Right lobe of liver (tissue), 6 donors: ENCODE results near the gene YDJC. TPM values are rescaled to one million over a fixed set of nuclear protein-coding genes. Genes with fewer than 3 reads are reported as not detected.

Source experiments
- ATAC-seq, 4 donors: fragments of 200-7000 bp; cut with Tn5 transposase; one replicate each; pipeline ENCODE4 v1.9.1; 2020; ENCODE audit warnings: mild to moderate bottlenecking in 4 of 4, moderate library complexity in 4 of 4
- DNase-seq, 3 donors: peaks; one replicate each; pipeline ENCODE4 v3.0.0-alpha.2; 2020
- H3K27ac ChIP-seq, 3 donors: fragments of 200-600 bp; one replicate each; pipeline ENCODE4 v1.8.0; 2022
- H3K27me3 ChIP-seq, 2 donors: fragments of 200-600 bp; one replicate each; pipeline ENCODE4 v1.8.0; 2022
- H3K36me3 ChIP-seq, 4 donors: fragments of 200-600 bp; sonication (generic) in 1 of 4; one replicate each; pipeline versions ENCODE4 v1.5.1 to v1.8.0; 2017 to 2022; ENCODE audit warnings: control low read depth in 1 of 4
- H3K4me1 ChIP-seq, 4 donors: fragments of 200-600 bp; sonication (generic) in 1 of 4; one replicate each; pipeline versions ENCODE4 v1.5.1 to v1.8.0; 2017 to 2022; ENCODE audit warnings: control low read depth in 1 of 4
- H3K4me3 ChIP-seq, 3 donors: fragments of 200-600 bp; one replicate each; pipeline ENCODE4 v1.8.0; 2022
- H3K9me3 ChIP-seq, 4 donors: fragments of 200-600 bp; sonication (generic) in 1 of 4; one replicate each; pipeline versions ENCODE4 v1.5.1 to v1.8.0; 2017 to 2022; ENCODE audit warnings: control low read depth in 1 of 4
- CTCF ChIP-seq, 4 donors: fragments of 200-600 bp in 3 of 4; fragments of 450-650 bp in 1 of 4; IDR thresholded peaks; one replicate each; pipeline versions ENCODE4 v1.5.1 to v1.8.0; 2016 to 2022; ENCODE audit warnings: antibody characterized with exemption in 4 of 4, mild to moderate bottlenecking in 2 of 4
- POLR2A ChIP-seq: fragments of 450-650 bp; IDR thresholded peaks from one replicate; pipeline ENCODE4 v1.6.1; 2017; ENCODE audit warnings: antibody characterized with exemption, mild to moderate bottlenecking
- WGBS: methylation state at CpG from one replicate; pipeline ENCODE4 v1.1.6; 2018; ENCODE audit warnings: low coverage, low lambda C conversion rate; ENCODE audit not compliant: insufficient coverage; ENCODE audit errors: missing lambda C conversion rate; 5-methylcytosine and 5-hydroxymethylcytosine counted together
- intact Hi-C, 2 donors: fragments of 100-400 bp; cut with DNase I; formaldehyde crosslinking; loops; one replicate each; pipeline versions ENCODE4 v1.11.2 to v1.14.1; 2022
- total RNA-seq, 6 experiments: library from RNA; depleted of rRNA in 2 of 6; stranded (reverse); fragments of >200 nt in 2 of 6; fragmentation: NEBNext Ultra II Directional in 3 of 6; extraction: Animal tissue kit (Norgen Biotek cat#: 25700) in 3 of 6; gene quantifications; one replicate each; pipeline versions ENCODE4 v1.1.0 to v1.2.4, GENCODE V29; 2016 to 2023
- donor health status: DM: no; HTN: yes; CAD: no.
- donor health status: DM: no; HTN: no; CAD: no.
- donor health status: DM: no; HTN: no; CAD: no.
- donor health status: DM: no; HTN: yes; CAD: no.
- donor health status: DM: no; HTN: yes; CAD: no.

The YDJC gene
- total RNA-seq, 6 experiments from 2014 or later: 7.1 to 29.0 (median 7.8) TPM

DNA sequence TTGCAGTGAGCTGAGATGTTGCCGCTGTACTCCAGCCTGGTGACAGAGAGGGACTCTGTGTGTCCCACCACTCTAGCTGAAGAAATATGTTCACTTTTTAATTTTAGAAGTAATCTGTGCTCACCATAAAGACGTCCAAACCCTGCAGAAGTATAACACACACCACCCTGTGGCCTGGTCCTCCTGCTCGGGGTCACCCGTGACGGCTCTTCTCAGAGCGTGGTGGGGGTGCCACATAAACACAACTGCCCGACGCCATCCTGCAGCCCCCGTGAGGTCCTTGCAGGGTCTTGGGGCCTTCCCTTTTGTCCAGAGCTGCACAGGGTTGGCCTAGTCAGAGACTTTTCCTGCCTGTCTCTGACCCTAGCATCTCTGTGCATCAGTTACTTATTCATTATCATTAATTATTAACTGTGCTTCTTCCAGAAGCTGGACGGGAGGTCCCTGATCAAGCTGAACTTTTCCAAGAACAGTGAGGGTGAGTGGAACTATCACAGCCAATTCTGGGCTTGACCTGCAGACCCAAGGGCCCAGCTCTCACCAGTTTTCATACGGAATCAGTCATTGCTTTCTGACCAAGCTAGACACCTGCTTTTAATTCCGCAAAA, 44.9 kb upstream of the YDJC start:
- no peak for TF ChIP-seq POLR2A
- no peak for TF ChIP-seq CTCF (IDR thresholded peaks at IDR 0.05)
- peak overlapping the region in 1 of 3 donors; percentile 8 for H3K27ac ChIP-seq
- H3K4me3 ChIP-seq: no peak overlapping the region
- H3K27me3 ChIP-seq: no peaks in the 10 kb centered on the region
- intact Hi-C loops: no loop called here
- 87% methylated on average over 3 of the region's 12 CpGs for WGBS
- H3K9me3 ChIP-seq: no peaks in the 10 kb centered on the region
- DNase-seq (no peak), ATAC-seq (peak in 2 of 4 donors; percentile 38 to 46)
- H3K36me3 ChIP-seq: peaks cover 0 to 28% (median 8%) of the 10 kb centered on the region in 4 donors
- peaks cover 0 to 33% (median 0%) of the 10 kb centered on the region in 4 donors for H3K4me1 ChIP-seq

DNA sequence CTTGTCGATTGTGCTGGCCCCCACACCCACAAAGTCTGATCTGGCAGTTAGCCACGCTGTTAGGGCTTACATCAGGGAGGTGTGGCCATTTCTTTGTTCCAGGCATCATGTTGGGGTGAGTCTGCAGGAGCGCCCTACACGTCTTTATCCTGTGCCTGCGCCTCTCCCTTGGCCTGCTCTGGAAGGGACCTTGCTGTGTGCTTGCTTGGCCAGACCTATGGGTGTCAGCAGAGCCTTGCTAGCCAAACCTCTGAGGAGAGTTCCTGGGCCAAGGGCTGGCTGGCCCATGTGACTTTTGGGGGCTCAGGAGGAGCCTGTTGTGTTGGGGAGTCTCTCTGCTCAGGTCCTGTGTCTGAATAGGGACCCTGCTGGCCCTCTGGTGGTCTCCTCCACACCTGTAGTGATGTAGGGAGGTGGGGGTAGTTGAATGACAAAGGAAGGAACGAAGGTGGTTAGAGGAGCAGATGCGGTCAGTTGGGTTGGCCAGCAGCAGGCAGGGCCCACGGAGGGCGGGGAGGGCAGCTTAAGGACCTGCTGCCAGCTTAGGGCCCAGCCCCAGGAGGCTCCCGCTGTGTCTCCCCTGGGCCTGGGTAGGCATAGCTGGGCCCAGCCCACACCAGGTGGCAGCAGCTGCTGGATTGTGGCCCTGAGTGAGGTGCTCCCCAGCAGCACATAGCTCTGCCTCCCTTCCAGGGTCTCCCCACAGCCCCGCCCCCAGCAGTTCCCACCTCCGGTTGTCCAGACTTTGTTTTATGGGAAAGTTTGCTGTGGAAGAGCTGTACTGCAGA, 43.9 kb upstream of the YDJC start:
- Histone ChIP-seq H3K27ac (peak overlapping the region in 1 of 3 donors; percentile 13), H3K36me3 (peaks cover 0 to 28% (median 8%) of the 10 kb centered on the region in 4 donors), H3K9me3 (no peaks in the 10 kb centered on the region), H3K4me3 (no peak overlapping the region), H3K27me3 (no peaks in the 10 kb centered on the region), H3K4me1 (peaks cover 0 to 33% (median 0%) of the 10 kb centered on the region in 4 donors)
- DNase-seq (peak in 1 of 3 donors; percentile 37), ATAC-seq (peak in 1 of 4 donors; percentile 28)
- intact Hi-C loops: no loop called here
- WGBS: 84% methylated on average over 7 of the region's 12 CpGs
- TF ChIP-seq POLR2A (no peak), CTCF (IDR thresholded peaks at IDR 0.05) (peak in 1 of 4 donors; percentile 35)

DNA sequence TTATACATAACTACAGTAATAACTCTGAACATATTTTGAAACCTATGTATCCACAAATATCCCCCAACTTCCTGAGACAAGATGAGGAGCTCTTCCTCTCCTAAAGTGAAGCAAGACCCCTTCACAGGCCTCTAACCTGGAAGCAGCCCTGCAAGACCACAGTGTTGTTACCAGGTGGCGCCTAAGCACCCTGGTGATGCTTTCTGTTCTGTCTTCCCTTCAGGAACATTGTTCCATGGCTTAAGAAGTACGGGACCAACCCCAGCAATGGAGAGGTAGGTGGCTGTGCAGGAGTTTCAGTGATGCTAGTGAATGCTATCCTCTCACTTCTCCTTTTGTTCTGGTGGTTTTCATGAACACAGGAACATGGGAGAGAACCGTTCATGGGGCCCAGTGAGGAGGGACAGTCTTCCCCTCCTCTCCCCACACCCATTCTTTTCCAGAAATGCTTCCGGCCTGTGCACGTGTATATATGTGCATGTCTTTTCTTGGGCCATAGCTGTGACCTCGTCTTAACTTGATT, 42.3 kb upstream of the YDJC start:
- ATAC-seq (no peak), DNase-seq (no peak)
- Histone ChIP-seq H3K36me3 (peaks cover 0 to 28% (median 8%) of the 10 kb centered on the region in 4 donors), H3K4me1 (peaks cover 0 to 25% (median 0%) of the 10 kb centered on the region in 4 donors), H3K9me3 (no peaks in the 10 kb centered on the region), H3K27me3 (no peaks in the 10 kb centered on the region), H3K27ac (no peak overlapping the region), H3K4me3 (no peak overlapping the region)
- WGBS: 80% methylated on average over 5 of the region's 6 CpGs
- TF ChIP-seq CTCF (IDR thresholded peaks at IDR 0.05) (no peak), POLR2A (no peak)
- intact Hi-C loops: no loop called here

DNA sequence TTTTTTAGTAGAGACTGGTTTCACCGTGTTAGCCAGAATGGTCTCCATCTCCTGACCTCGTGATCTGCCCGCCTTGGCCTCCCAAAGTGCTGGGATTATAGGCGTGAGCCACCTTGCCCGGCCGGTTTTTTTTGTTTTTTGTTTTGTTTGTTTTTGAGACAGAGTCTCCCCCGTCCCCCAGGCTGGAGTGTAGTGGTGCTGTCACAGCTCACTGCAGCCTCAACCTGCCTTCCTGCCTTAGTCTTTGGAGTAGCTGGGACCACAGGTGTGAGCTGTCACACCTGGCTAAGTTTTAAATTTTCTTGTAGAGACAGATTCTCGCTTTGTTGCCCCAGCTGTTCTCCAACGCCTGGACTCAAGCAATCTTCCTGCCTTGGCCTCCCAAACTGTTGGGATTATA, 39.2 kb upstream of the YDJC start:
- no peaks in the 10 kb centered on the region for H3K9me3 ChIP-seq
- 87% methylated on average over 9 of the region's 9 CpGs for WGBS
- ATAC-seq (no peak), DNase-seq (no peak)
- no peak overlapping the region for H3K27ac ChIP-seq
- intact Hi-C loops: no loop called here
- peaks cover 0 to 28% (median 8%) of the 10 kb centered on the region in 4 donors for H3K36me3 ChIP-seq
- TF ChIP-seq POLR2A: no peak
- TF ChIP-seq CTCF (IDR thresholded peaks at IDR 0.05): no peak
- peaks cover 0 to 11% (median 1%) of the 10 kb centered on the region in 4 donors for H3K4me1 ChIP-seq
- H3K4me3 ChIP-seq: no peak overlapping the region
- no peaks in the 10 kb centered on the region for H3K27me3 ChIP-seq
